HAP-1 (cell line): ENCODE measurements around the gene PIGO.

Experiments used
- DNase-seq, 2 experiments: peaks; one replicate each; pipeline ENCODE4 v3.0.0-alpha.2; 2016 to 2020; ENCODE audit warnings: low spot score in 2 of 2
- H3K27me3 ChIP-seq: fragments of 250-450 bp; sonication (Bioruptor Pico); 2 replicates; pipeline ENCODE4 v1.5.1; 2020; ENCODE audit warnings: low read depth, mild to moderate bottlenecking, moderate library complexity
- H3K36me3 ChIP-seq: fragments of 250-450 bp; sonication (Bioruptor Pico); replicated peaks from 2 replicates; pipeline ENCODE4 v1.5.1; 2020; ENCODE audit warnings: mild to moderate bottlenecking
- H3K4me1 ChIP-seq: fragments of 250-450 bp; sonication (Bioruptor Pico); 2 replicates; pipeline ENCODE4 v1.5.1; 2020; ENCODE audit warnings: mild to moderate bottlenecking
- H3K4me3 ChIP-seq: fragments of 250-450 bp; sonication (Bioruptor Pico); 2 replicates; pipeline ENCODE4 v1.5.1; 2020; ENCODE audit warnings: mild to moderate bottlenecking, moderate library complexity
- H3K9me3 ChIP-seq: fragments of 250-450 bp; sonication (Bioruptor Pico); 2 replicates; pipeline ENCODE4 v1.5.1; 2020; ENCODE audit warnings: mild to moderate bottlenecking, moderate library complexity
- in situ Hi-C: fragments of 300-500 bp; cut with MboI; formaldehyde crosslinking; loops from 3 replicates; pipeline ENCODE4 v1.14.3; 2020; ENCODE audit warnings: low sequenced_read_pairs, inconsistent platforms, mixed read lengths

Gene PIGO

DNA sequence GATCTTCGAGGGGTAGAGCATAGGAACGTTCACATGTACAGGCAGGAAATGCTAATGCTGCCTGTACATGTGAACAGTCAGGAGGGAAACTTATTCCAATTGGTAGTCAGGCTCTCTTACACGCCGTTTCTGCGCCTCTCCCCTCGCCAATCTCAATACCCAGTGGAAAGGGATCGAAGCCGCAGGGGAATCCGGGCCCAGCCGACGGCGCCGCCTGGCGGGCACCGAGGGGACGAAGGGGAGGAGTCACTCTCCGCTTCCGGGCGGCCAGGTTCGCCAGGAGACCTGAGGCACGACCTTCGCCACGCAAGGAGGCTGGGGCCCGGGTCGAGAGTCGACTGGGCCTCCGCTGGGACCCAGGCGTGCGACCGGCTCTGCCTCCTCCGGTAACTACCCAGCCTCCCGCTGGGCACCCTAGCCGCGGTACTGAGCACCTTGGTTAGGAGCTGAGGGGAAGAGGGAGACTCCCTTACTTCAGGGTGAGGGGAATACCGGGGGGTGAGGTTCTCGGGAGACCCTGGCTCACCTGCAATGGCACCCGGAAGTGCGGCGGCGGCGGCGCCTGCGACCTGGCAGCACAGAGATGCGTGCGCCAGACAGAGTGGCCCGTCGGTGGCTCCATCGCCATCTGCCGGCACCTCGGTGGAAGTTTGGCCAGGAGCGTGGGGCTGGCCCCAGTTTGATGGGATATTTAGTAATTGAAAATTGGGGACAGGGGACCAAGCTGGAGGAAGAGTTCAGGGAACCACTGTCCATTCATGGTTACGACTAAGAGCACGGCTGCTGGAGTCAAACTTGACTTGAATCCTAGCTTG is at the start of gene PIGO:
Gene PIGO (minus strand): TSS at position 557 of the 815 bp plus-strand sequence. CDS start 1,026 bp downstream, outside the sequence.
- Histone ChIP-seq H3K36me3 (peaks cover 53% of the 10 kb centered on the region), H3K27me3 (no peaks in the 10 kb centered on the region), H3K9me3 (no peaks in the 10 kb centered on the region), H3K4me1 (peaks cover 6% of the 10 kb centered on the region), H3K4me3 (peak within 1 kb of the TSS; percentile 84)
- DNase-seq = peak; percentile 82 to 92
- in situ Hi-C loops = no loop called here

DNA sequence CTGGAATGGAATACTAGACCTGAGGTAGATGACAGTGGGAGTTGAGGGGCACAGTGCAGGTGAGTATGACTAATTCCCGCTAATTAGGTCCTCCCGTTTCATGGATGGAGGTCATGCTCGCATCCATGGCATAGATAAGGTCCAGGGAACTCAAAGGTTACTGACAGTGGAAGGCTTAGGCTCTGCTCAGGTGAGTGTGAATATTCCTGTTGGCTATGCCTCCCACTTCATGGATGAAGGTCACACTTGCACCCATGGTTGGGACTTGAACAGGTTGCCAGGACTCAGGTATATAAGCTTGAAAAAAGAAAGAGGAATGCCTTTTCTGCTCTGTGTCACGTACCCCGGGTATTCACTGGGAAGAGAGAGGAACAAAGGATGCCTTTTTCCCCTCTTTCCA is 45.6 kb upstream of the PIGO start:
- Histone ChIP-seq H3K36me3 (no peaks in the 10 kb centered on the region), H3K4me1 (no peaks in the 10 kb centered on the region), H3K4me3 (no peak overlapping the region), H3K9me3 (peaks cover 10% of the 10 kb centered on the region; the same call in 1 of the 2 replicates), H3K27me3 (no peaks in the 10 kb centered on the region)
- in situ Hi-C loops = no loop called here
- no peak for DNase-seq

DNA sequence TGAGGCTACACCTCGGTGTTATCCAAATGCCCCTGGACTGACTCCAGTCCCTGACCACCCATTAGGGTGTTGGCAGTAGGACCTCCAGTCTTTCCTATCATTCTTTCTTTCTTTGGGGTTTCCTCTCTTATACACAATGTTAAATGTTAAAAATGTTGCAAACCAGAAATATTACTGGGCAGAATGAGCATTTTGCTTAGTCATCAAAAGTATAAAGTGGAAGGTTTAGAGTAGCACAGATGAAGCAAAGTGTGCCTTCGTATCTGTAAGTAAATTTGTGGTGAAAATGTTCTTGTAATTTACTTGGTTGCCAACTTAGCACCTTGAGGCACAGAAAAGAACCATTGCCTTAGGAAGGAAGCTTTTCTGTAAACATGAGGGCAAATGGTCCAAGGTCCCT is 43.7 kb upstream of the PIGO start:
- Histone ChIP-seq H3K9me3 (peaks cover 10% of the 10 kb centered on the region; the same call in 1 of the 2 replicates), H3K27me3 (0 out of 2 replicates have a peak, but pooled peaks cover 2% of the 10 kb centered on the region), H3K4me1 (no peaks in the 10 kb centered on the region), H3K4me3 (no peak overlapping the region), H3K36me3 (no peaks in the 10 kb centered on the region)
- in situ Hi-C loops = no loop called here
- DNase-seq = no peak

DNA sequence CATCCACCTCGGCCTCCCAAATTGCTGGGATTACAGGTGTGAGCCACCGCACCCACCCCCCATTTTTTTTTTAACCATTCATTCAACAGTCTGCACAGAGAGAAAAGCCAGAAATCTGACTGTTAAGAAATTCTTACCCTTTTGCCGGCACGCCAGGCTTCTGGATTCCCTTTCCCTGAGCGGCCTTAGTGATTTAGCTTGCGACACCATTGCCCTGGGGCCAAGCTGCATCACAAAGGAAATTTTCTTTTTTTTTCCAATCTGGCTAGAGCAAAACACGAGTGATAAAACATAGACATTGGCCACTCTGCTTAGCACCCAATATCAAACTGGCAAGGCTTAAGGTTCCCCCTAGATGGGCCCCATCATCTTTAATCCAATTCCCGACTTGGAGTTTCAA is 40.5 kb upstream of the PIGO start:
- H3K36me3 ChIP-seq = no peaks in the 10 kb centered on the region
- H3K9me3 ChIP-seq = peaks cover 3% of the 10 kb centered on the region
- no peak for DNase-seq
- H3K4me1 ChIP-seq = no peaks in the 10 kb centered on the region
- H3K27me3 ChIP-seq = 0 out of 2 replicates have a peak, but pooled peaks cover 2% of the 10 kb centered on the region
- in situ Hi-C loops = no loop called here
- no peak overlapping the region for H3K4me3 ChIP-seq

DNA sequence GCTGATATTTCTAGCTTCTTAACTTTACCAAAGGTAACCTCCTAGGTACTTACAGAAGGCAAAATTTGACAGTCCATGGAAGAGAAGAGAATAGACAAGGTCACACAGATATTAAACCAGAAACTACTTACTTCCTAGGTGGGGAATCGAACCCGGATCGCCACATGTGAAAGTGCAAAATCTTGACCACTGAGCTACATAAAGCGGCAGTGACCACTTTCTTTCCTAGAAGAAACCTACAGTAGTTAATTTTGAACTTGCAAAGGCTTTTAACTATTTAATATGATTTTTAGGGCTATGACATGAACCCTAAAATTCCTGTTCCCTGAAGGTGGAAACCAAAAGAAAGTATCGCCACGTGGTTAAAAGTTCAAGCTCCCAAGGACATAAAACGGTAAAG is 39.6 kb upstream of the PIGO start:
- H3K36me3 ChIP-seq = no peaks in the 10 kb centered on the region
- peaks cover 4% of the 10 kb centered on the region for H3K9me3 ChIP-seq
- 0 out of 2 replicates have a peak, but pooled peaks cover 2% of the 10 kb centered on the region for H3K27me3 ChIP-seq
- H3K4me3 ChIP-seq = no peak overlapping the region
- no peak for DNase-seq
- no peaks in the 10 kb centered on the region for H3K4me1 ChIP-seq
- in situ Hi-C loops = no loop called here

DNA sequence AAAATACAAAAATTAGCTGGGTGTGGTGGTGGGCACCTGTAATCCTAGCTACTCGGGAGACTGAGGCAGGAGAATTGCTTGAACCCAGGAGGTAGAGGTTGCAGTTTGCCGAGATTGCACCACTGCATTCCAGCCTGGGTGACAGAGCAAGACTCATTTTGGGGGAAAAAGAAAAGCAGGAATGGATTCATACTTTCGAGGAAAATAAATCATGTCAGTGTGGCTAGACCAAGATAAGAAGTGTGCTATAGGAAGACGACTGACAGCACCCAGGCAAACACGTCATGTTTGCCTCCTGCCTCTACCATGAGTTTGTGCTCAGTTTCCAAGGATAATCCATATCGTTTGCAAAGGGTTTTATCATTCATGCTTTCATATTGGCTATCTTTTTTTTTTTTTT is 38.5 kb upstream of the PIGO start:
- H3K4me1 ChIP-seq = no peaks in the 10 kb centered on the region
- DNase-seq = no peak
- H3K36me3 ChIP-seq = no peaks in the 10 kb centered on the region
- H3K4me3 ChIP-seq = no peak overlapping the region
- in situ Hi-C loops = no loop called here
- peaks cover 7% of the 10 kb centered on the region for H3K9me3 ChIP-seq
- 0 out of 2 replicates have a peak, but pooled peaks cover 2% of the 10 kb centered on the region for H3K27me3 ChIP-seq

DNA sequence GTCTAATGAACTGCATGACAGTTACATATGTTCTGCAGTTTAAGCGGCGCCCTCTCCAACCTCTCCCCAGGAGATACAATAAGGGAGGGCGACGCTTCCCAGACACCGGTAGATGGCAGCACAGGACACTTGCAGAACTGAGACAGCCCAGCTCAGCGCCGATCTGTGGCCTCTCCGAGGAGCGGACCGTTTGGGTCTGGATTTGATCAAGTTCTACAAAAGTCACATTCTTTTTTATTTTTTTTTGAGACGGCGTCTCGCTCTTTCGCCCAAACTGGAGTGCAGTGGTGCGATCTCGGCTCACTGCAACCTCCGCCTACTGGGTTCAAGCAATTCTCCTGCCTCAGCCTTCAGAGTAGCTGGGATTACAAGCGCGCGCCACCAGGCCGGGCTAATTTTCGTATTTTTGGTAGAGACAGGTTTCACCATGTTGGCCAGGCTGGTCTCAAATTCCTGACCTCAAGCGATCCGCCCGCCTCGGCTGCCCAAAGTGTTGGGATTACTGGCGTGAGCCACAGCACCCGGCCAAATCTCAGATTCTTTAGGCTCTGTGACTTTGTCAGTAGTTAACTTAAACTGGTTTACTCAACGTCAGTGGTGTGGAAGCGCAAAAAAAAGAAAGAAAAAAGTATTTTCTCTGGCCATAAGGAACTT is 20.6 kb upstream of the PIGO start:
- in situ Hi-C loops = loop anchor here (5.0 to 25.0 kb wide), 3 partner anchors 145 to 445 kb away; a partner anchor contains a TSS
- DNase-seq = peak; percentile 82 to 95
- Histone ChIP-seq H3K4me1 (peaks cover 17% of the 10 kb centered on the region), H3K36me3 (no peaks in the 10 kb centered on the region), H3K9me3 (no peaks in the 10 kb centered on the region), H3K27me3 (no peaks in the 10 kb centered on the region), H3K4me3 (peak overlapping the region; percentile 46)

DNA sequence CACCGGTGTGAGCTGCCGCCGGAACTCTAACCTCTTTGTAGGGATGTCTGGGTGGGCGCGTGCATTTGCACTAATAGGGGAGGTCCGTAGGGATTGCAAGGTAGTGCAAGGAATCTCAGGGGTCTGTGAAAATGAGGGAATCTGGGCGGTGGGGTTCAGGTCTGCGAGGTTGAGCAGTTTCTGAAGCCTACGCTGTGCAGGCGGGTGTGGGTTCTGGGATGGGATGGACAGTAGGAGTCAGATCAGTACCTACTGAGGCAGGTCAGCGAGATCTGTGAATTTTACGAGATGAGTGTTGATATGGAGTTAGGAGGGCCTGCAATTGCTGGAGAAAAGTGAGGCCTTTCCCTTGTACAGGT is 20.1 kb upstream of the PIGO start:
- DNase-seq = no peak
- H3K4me1 ChIP-seq = peaks cover 20% of the 10 kb centered on the region
- peak overlapping the region; percentile 46 for H3K4me3 ChIP-seq
- H3K9me3 ChIP-seq = no peaks in the 10 kb centered on the region
- in situ Hi-C loops = loop anchor here (5.0 to 25.0 kb wide), 3 partner anchors 146 to 446 kb away; a partner anchor contains a TSS
- no peaks in the 10 kb centered on the region for H3K27me3 ChIP-seq
- H3K36me3 ChIP-seq = no peaks in the 10 kb centered on the region

DNA sequence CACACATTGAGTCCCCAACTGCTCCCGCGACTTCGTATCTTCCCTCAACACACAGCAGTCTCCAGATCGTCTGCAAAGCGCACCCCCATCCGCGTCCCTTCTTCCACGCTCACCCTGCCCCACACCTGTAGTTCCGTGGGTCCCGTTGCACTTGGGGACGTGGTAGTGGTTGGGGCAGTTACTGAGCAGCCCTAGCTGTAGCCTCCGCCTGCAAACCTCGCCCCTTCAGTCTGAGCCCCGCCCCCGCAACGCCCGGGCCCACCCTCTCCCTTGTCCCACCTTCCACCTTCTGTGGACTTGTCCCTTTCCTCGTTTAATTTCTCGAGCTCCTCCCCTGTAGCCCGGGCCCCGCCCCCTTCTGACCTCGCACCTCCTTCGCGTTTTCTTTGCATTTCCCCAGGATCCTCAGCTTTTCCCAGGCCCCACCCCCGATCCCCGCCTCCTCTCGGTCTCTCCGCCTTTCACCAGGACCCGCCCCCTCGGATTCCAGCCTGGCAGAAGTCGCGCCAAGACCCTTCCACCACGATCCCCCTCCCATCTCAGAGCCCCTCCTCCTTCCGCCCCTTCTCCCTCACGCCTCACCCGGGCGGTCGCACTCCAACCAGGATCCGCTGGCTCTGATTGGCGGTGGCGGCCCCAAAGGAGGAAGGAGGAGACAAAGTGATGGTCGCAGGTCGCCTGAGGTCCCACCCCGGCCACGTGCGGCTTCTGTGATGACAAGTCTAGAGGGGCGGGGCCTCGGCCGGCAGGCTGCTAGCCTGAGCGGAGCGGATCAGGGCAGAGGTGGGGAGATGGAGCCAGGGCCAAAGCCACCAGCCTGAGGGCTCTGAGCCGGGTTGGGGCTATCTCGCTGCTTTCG is 19.5 kb upstream of the PIGO start, which contains the start of gene ATOSB:
Gene ATOSB (minus strand): TSS at position 183 of the 859 bp plus-strand sequence. CDS start 7,588 bp downstream, outside the sequence.
- in situ Hi-C loops = loop anchor here (5.0 to 25.0 kb wide), 3 partner anchors 146 to 446 kb away; a partner anchor contains a TSS
- H3K4me1 ChIP-seq = peaks cover 20% of the 10 kb centered on the region

DNA sequence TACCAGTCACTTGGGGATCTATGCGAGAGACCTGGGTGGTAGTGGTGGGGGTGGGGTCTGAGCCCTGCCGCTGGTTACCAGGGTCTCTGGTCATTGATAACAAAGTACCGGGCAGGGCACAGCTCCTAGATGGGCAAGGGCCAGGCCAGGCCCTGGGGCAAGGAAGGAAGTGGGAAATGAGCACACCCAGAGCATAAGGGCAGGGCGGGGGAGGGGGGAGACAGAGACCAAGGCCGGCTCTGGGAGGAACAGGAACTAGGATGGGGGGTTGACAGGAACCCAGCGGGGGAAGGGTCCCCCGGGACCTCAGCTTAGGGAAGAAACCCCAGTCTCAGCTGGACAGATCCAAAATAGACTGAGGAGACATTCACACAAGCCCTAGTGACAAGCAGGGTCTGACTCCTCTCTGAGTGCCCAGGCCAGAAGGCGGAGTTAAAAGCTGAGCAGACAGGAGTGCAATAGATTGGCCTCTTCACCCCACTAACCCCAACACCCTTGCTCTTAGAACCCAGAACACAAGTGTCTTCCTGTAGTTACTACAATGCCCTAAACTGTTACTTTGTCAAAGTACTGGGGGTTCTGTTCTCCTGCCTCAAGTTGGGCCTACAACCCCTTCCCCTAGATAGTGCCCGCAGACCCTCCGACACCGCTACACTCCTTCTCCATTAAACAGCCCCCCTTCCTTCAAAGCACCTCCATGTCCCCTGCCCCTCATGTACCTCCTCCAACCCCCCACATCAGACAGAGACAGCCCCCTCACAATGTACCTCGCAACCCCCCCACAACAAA is 18.6 kb upstream of the PIGO start:
- Histone ChIP-seq H3K4me1 (peaks cover 20% of the 10 kb centered on the region), H3K36me3 (no peaks in the 10 kb centered on the region), H3K27me3 (no peaks in the 10 kb centered on the region), H3K9me3 (no peaks in the 10 kb centered on the region), H3K4me3 (peak overlapping the region; percentile 46)
- in situ Hi-C loops = loop anchor here (5.0 to 25.0 kb wide), 3 partner anchors 147 to 447 kb away; a partner anchor contains a TSS
- peak in 1 of 2 experiments; percentile 62 for DNase-seq

More for the DNA sequence above, 19.5 kb upstream of the PIGO start, which contains the start of gene ATOSB:
- peak; percentile 95 to 100 for DNase-seq
- Histone ChIP-seq H3K36me3 (no peaks in the 10 kb centered on the region), H3K4me3 (peak within 1 kb of the TSS; percentile 46), H3K27me3 (no peaks in the 10 kb centered on the region), H3K9me3 (no peaks in the 10 kb centered on the region)

DNA sequence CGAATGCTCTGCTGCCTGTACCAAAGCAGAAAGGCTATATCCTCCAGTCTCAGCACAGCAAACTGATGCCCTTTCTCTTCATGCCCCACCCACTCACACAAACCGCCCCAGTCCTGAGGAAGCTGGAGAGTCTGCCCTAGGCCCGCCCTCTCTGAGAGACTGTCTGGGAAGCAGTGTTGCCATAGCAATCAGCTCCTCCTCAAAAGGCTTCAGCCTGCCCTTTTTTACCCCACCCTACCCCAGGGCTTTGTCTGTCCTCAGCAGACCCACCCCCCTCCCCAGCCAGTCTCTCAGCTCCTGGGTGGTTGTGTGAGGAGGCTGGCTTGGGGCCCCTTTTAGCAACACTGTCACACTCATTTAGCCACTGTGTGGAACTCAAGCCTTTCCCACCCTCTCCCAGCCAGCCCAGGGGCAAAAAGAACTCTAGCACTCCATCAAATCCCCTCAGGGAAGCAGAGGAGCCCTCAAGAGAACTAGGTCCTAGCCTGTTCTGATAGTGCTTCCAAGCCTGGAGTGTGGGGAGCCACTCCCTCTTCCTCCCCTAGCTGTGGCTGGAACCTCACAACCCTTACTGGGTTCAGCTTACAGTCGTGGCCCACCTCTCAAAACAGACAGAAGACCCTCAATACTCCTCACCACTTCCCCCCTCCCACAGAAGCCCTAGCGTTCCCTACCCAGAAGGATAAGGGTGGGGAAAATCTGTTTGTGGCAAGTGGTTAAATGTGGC is 17.9 kb upstream of the PIGO start:
- peaks cover 20% of the 10 kb centered on the region for H3K4me1 ChIP-seq
- H3K9me3 ChIP-seq = no peaks in the 10 kb centered on the region
- H3K36me3 ChIP-seq = no peaks in the 10 kb centered on the region
- in situ Hi-C loops = loop anchor here (25.0 kb wide), 1 partner anchor 448 kb away; a partner anchor contains a TSS
- H3K4me3 ChIP-seq = peak overlapping the region; percentile 46
- peak; percentile 94 to 96 for DNase-seq
- no peaks in the 10 kb centered on the region for H3K27me3 ChIP-seq
